GM12875 (cell line): ENCODE measurements around the gene TTC29.

Experiments
- H3K4me3 ChIP-seq: one replicate; pipeline ENCODE4 v1.5.1; 2011; ENCODE audit warnings: low read depth, low read length, control low read depth
- CTCF ChIP-seq: IDR thresholded peaks from 2 replicates; pipeline ENCODE4 v1.5.1; 2011; ENCODE audit warnings: low read depth, mild to moderate bottlenecking, control low read depth, inconsistent platforms, low read length, moderate library complexity, borderline replicate concordance; ENCODE audit not compliant: insufficient read depth

The TTC29 gene

GRCh38 chr4:146795711-146796110 lies 150.0 kb downstream of the TTC29 start:
- TF ChIP-seq CTCF, result no peak
- no peak overlapping the region for H3K4me3 ChIP-seq

GRCh38 chr4:146793727-146794126 lies 151.9 kb downstream of the TTC29 start:
- H3K4me3 ChIP-seq, result no peak overlapping the region
- no peak for TF ChIP-seq CTCF

- no peak overlapping the region for H3K4me3 ChIP-seq
- no peak for TF ChIP-seq CTCF
These were observed 154.2 kb downstream of the TTC29 start for GRCh38 chr4:146791439-146791838.

- TF ChIP-seq CTCF, result no peak
- no peak overlapping the region for H3K4me3 ChIP-seq
These were observed 155.1 kb downstream of the TTC29 start for GRCh38 chr4:146790515-146790914.

GRCh38 chr4:146787731-146788130 lies 157.9 kb downstream of the TTC29 start:
- no peak for TF ChIP-seq CTCF
- no peak overlapping the region for H3K4me3 ChIP-seq

- no peak overlapping the region for H3K4me3 ChIP-seq
- TF ChIP-seq CTCF, result no peak
These were observed 169.0 kb downstream of the TTC29 start for GRCh38 chr4:146776691-146777090.

GRCh38 chr4:146763560-146763959 lies 182.1 kb downstream of the TTC29 start:
- no peak for TF ChIP-seq CTCF
- H3K4me3 ChIP-seq, result no peak overlapping the region
